BE2C (cell line): ENCODE data around the gene RASAL1.

Experiments
- DNase-seq: peaks from one replicate; pipeline ENCODE4 v3.0.0-alpha.2; 2020
- H3K27me3 ChIP-seq: fragments of 250-450 bp; sonication (Bioruptor Pico); 2 replicates; pipeline ENCODE4 v1.5.1; 2020; ENCODE audit warnings: mild to moderate bottlenecking
- H3K36me3 ChIP-seq: fragments of 250-450 bp; sonication (Bioruptor Pico); 2 replicates; pipeline ENCODE4 v1.5.1; 2020; ENCODE audit warnings: mild to moderate bottlenecking
- H3K4me1 ChIP-seq: fragments of 250-450 bp; sonication (Bioruptor Pico); 2 replicates; pipeline ENCODE4 v1.5.1; 2020
- H3K4me3 ChIP-seq: 2 replicates; pipeline ENCODE4 v1.5.1; 2011; ENCODE audit warnings: low read depth, low read length
- H3K9me3 ChIP-seq: fragments of 250-450 bp; sonication (Bioruptor Pico); 2 replicates; pipeline ENCODE4 v1.5.1; 2020
- TF ChIP-seq, protein P1 (sequence below): IDR thresholded peaks from 2 replicates; pipeline ENCODE4 v1.5.1; 2012; ENCODE audit warnings: mild to moderate bottlenecking, low read depth, low read length

Gene RASAL1

DNA sequence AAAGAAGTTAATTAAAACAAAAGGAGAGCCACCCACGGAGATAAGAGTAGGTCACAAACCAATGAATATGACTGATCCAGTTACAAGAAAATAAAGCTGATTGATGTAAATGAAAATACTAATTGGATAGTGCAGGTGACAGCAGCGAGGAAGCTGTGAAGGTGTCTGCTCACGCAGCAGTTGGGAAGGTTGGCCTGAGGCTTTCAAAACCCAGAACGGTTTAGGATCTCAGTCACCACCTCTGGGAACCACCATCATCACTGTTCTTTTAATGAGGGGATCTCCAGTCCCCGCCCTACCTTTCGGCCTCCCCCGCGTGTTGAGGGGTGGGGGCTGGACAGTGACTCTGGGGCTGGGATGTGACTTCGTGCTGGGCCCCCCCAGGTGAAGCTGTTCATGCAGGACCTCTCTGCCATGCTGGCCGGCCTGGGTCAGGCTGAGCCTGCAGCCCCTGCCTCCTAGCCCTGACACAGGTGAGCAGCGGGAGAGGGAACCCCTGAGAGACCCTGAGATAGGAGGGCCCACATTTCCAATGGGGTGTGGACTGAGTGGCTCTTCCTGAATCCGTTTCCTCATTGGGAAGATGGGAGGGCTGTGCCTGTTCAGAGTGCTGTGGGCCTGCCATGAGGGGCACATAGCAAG, 21.8 kb upstream of the RASAL1 start:
- Histone ChIP-seq H3K4me1 (peaks cover 6% of the 10 kb centered on the region), H3K9me3 (no peaks in the 10 kb centered on the region), H3K4me3 (no peak overlapping the region), H3K36me3 (peaks cover 27% of the 10 kb centered on the region), H3K27me3 (peaks cover 20% of the 10 kb centered on the region)
- no peak for DNase-seq
- TF ChIP-seq, protein P1, sequence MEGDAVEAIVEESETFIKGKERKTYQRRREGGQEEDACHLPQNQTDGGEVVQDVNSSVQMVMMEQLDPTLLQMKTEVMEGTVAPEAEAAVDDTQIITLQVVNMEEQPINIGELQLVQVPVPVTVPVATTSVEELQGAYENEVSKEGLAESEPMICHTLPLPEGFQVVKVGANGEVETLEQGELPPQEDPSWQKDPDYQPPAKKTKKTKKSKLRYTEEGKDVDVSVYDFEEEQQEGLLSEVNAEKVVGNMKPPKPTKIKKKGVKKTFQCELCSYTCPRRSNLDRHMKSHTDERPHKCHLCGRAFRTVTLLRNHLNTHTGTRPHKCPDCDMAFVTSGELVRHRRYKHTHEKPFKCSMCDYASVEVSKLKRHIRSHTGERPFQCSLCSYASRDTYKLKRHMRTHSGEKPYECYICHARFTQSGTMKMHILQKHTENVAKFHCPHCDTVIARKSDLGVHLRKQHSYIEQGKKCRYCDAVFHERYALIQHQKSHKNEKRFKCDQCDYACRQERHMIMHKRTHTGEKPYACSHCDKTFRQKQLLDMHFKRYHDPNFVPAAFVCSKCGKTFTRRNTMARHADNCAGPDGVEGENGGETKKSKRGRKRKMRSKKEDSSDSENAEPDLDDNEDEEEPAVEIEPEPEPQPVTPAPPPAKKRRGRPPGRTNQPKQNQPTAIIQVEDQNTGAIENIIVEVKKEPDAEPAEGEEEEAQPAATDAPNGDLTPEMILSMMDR: no peak

GRCh38 chr12:113155646-113156045, 20.1 kb upstream of the RASAL1 start:
- Histone ChIP-seq H3K27me3 (peaks cover 22% of the 10 kb centered on the region), H3K4me3 (no peak overlapping the region), H3K9me3 (no peaks in the 10 kb centered on the region), H3K4me1 (no peaks in the 10 kb centered on the region), H3K36me3 (peaks cover 26% of the 10 kb centered on the region)
- no peak for DNase-seq
- TF ChIP-seq, protein P1: no peak

DNA sequence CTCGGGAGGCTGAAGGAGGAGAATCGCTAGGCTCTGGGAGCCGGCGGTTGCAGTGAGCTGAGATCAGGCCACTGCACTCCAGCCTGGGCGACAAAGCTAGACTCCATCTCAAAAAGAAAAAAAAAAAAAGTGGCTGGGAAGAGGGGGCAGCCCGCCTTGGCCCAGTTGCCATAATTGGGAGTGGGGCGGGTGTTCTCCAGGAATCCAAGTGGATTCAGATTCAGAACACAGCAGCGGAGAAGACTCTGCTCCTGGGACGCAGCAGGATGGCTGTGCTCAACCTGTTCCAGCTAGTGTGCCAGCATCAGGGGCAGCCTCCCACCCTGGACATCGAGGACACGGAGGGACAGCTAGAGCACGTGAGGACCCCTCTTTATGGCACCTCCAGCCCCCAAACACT, 19.5 kb upstream of the RASAL1 start:
- TF ChIP-seq, protein P1: no peak
- Histone ChIP-seq H3K4me3 (no peak overlapping the region), H3K9me3 (no peaks in the 10 kb centered on the region), H3K27me3 (peaks cover 22% of the 10 kb centered on the region), H3K36me3 (peaks cover 20% of the 10 kb centered on the region), H3K4me1 (no peaks in the 10 kb centered on the region; the same call in 1 of the 2 replicates)
- no peak for DNase-seq

DNA sequence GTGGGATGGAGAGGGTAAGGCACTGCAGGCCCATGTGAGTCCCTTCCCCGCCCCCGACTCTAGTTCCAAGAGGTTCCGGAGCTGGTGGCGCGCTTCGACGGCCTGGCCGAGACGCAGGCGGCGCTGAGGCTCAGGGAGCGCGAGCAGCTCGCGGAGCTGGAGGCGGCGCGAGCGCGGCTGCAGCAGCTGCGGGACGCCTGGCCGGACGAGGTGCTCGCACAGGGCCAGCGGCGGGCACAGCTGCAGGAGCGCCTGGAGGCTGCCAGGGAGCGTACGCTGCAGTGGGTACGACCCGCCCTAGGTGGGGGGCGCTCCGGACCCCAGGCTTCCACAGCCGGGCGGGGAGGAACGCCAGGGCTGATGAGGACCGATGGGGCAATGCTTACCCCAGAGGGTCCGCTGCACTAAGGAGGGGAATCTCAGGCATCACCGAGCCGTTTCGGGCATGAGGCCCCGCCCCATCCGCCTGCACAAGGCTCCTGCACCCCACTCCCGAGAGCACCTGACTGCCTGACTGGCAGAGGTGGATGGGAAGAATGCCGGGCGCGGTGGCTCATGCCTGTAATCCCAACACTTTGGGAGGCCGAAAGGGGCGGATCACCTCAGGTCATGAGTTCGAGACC, 18.9 kb upstream of the RASAL1 start:
- Histone ChIP-seq H3K4me1 (no peaks in the 10 kb centered on the region; the same call in 1 of the 2 replicates), H3K27me3 (peaks cover 22% of the 10 kb centered on the region), H3K9me3 (no peaks in the 10 kb centered on the region), H3K36me3 (peaks cover 14% of the 10 kb centered on the region), H3K4me3 (no peak overlapping the region)
- TF ChIP-seq, protein P1: no peak
- DNase-seq: peak; percentile 58

DNA sequence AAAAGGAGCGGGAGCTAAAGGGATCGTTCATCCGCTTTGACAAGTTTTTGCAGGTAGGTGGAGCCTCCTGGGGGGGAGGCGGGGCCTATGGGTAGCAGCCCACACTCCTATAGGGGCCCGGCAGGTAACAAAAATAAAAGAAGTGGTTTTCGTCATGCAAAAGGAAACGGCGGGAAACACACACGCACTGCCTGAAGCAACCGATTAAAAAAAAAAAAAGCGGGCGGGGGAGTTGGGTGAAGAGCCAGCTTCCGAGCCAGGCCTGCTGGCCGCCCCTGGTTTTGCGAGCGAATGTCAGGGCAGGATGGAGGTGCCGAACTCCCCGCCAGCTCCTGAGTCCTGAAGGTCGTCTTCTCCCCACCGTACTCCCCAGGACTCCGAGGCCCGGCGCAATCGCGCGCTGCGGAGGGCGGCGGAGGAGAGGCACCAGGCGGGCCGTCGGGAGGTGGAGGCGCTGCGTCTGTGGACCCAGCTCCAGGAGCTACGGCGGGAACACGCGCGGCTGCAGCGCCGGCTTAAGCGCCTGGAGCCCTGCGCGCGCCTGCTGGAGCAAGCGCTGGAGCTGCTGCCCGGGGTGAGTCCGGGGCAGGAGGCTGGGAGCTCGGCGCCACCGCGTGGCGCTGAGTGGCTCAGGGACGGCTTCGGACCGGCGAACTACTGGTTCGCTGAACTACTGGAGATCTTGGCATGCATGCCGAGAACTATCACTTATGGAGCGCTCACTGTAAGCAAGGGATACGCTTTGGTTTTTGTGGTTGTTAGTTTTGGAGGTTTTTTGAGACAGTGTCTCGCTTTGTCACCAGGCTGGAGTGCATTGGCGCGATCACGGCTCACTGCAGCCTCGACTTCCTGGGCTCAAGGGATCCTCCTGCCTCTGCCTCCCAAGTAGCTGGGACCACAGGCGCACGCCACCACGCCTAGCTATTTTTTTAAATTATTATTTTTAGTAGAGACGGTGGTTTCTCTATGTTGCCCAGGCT, 17.6 kb upstream of the RASAL1 start:
- peaks cover 3% of the 10 kb centered on the region for H3K36me3 ChIP-seq
- no peaks in the 10 kb centered on the region; the same call in 1 of the 2 replicates for H3K4me1 ChIP-seq
- H3K9me3 ChIP-seq: no peaks in the 10 kb centered on the region
- TF ChIP-seq, protein P1: peak; percentile 62
- H3K4me3 ChIP-seq: peak overlapping the region; percentile 49
- peak; percentile 82 for DNase-seq
- H3K27me3 ChIP-seq: peaks cover 22% of the 10 kb centered on the region
